SW 1271 (cell line): ENCODE measurements around the gene AHSG.
"Not testable (repeated sequence)": the region's sequence is repeated elsewhere in the genome, so short reads cannot be mapped to it uniquely, and the experiment has no call there.

Experiments
- DNase-seq, 2 experiments: peaks; one replicate each; lab custom pipeline; 2025; lab: John Stamatoyannopoulos, UW

The AHSG gene

GRCh38 chr3:186612721-186613636, at the start of gene AHSG:
AHSG (plus strand) TSS chr3:186613060; CDS start chr3:186613142, 82 bp downstream.
- DNase-seq = no peak

- no peak for DNase-seq
These were observed 48.3 kb upstream of the AHSG start for GRCh38 chr3:186564586-186564985.

GRCh38 chr3:186566772-186567071, 46.1 kb upstream of the AHSG start:
- no peak for DNase-seq

GRCh38 chr3:186567072-186567921, 45.6 kb upstream of the AHSG start, which contains the start of gene TBCCD1:
TBCCD1 (minus strand) TSS chr3:186567339; CDS start chr3:186564329, 3,010 bp downstream.
- peak; percentile 54 to 81 for DNase-seq

GRCh38 chr3:186569361-186569760, 43.5 kb upstream of the AHSG start:
- not testable (repeated sequence) for DNase-seq

GRCh38 chr3:186569779-186570095, 43.1 kb upstream of the AHSG start:
- no peak for DNase-seq

- DNase-seq = peak; percentile 99
These were observed 42.5 kb upstream of the AHSG start, which contains the start of gene DNAJB11 for GRCh38 chr3:186570096-186570940. DNAJB11 (plus strand) TSS chr3:186570720; CDS start chr3:186570898, 178 bp downstream.

- DNase-seq = no peak
These were observed 41.8 kb upstream of the AHSG start for GRCh38 chr3:186570941-186571643.

GRCh38 chr3:186571644-186572013, 41.2 kb upstream of the AHSG start:
- DNase-seq = no peak

- DNase-seq = no peak
These were observed 35.3 kb upstream of the AHSG start for GRCh38 chr3:186577521-186577920.

- no peak for DNase-seq
These were observed 32.1 kb upstream of the AHSG start for GRCh38 chr3:186580785-186581184.

GRCh38 chr3:186582541-186582940, 30.3 kb upstream of the AHSG start:
- no peak for DNase-seq

- no peak for DNase-seq
These were observed 29.0 kb upstream of the AHSG start for GRCh38 chr3:186583831-186584230.

- DNase-seq = not testable (repeated sequence)
These were observed 26.6 kb upstream of the AHSG start for GRCh38 chr3:186586245-186586644.

- no peak for DNase-seq
These were observed 25.7 kb upstream of the AHSG start for GRCh38 chr3:186587183-186587582.

- no peak for DNase-seq
These were observed 24.2 kb upstream of the AHSG start for GRCh38 chr3:186588632-186589031.

GRCh38 chr3:186589121-186589520, 23.7 kb upstream of the AHSG start:
- peak in 1 of 2 experiments; percentile 6 for DNase-seq

- no peak for DNase-seq
These were observed 22.8 kb upstream of the AHSG start for GRCh38 chr3:186589856-186590579.

GRCh38 chr3:186590580-186591295, 22.1 kb upstream of the AHSG start:
- DNase-seq = no peak

GRCh38 chr3:186592682-186593081, 20.2 kb upstream of the AHSG start:
- no peak for DNase-seq
